Coronary artery (tissue), 2 donors: ENCODE data around the gene PHACTR1.

Source experiments
- DNase-seq: peaks from one replicate; pipeline ENCODE4 v3.0.0-alpha.2; 2017; ENCODE audit warnings: low spot score
- H3K27ac ChIP-seq, 2 donors: fragments of 200-600 bp; sonication (generic); one replicate each; pipeline ENCODE4 v1.5.1; 2016 to 2019
- H3K4me3 ChIP-seq: fragments of 200-600 bp; sonication (generic); 2 replicates; pipeline ENCODE4 v1.5.1; 2016; ENCODE audit warnings: mild to moderate bottlenecking, moderate library complexity
- TF ChIP-seq, protein P1 (sequence below): fragments of 200-600 bp; sonication (generic); IDR thresholded peaks from one replicate; pipeline ENCODE4 v1.5.1; 2019; ENCODE audit warnings: antibody characterized with exemption

The PHACTR1 gene

DNA sequence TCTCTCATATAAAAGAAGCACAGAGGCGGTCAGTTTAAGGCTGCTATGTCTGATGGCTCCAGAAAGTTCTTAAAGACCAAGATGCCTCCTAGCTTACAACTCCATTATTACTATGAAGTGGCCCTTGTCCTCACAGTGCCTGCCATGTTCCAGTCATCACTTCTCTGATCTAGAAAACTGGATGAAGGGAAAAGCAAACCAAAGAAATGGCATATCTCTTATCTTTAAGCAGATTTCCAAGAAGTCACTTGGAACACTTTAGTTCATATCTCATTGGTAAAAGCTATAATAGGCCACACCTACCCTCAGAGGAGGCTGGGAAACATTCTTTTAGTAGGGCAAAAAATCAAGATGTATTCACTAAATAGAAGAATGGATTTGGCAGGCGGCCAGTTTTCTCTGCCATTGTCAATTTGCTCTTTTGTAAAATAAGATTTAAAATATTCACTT, 322.2 kb downstream of the PHACTR1 start:
- Histone ChIP-seq H3K4me3 (no peak overlapping the region), H3K27ac (peak overlapping the region in 1 of 2 donors; percentile 41)
- TF ChIP-seq, protein P1, sequence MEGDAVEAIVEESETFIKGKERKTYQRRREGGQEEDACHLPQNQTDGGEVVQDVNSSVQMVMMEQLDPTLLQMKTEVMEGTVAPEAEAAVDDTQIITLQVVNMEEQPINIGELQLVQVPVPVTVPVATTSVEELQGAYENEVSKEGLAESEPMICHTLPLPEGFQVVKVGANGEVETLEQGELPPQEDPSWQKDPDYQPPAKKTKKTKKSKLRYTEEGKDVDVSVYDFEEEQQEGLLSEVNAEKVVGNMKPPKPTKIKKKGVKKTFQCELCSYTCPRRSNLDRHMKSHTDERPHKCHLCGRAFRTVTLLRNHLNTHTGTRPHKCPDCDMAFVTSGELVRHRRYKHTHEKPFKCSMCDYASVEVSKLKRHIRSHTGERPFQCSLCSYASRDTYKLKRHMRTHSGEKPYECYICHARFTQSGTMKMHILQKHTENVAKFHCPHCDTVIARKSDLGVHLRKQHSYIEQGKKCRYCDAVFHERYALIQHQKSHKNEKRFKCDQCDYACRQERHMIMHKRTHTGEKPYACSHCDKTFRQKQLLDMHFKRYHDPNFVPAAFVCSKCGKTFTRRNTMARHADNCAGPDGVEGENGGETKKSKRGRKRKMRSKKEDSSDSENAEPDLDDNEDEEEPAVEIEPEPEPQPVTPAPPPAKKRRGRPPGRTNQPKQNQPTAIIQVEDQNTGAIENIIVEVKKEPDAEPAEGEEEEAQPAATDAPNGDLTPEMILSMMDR, result no peak
- no peak for DNase-seq

- DNase-seq, result no peak
- H3K4me3 ChIP-seq, result no peak overlapping the region
- H3K27ac ChIP-seq, result no peak overlapping the region
- TF ChIP-seq, protein P1, result no peak
These were observed 327.8 kb downstream of the PHACTR1 start for GRCh38 chr6:13044390-13044789.

- TF ChIP-seq, protein P1, result no peak
- Histone ChIP-seq H3K27ac (no peak overlapping the region), H3K4me3 (no peak overlapping the region)
- no peak for DNase-seq
These were observed 328.3 kb downstream of the PHACTR1 start for GRCh38 chr6:13044896-13045295.

DNA sequence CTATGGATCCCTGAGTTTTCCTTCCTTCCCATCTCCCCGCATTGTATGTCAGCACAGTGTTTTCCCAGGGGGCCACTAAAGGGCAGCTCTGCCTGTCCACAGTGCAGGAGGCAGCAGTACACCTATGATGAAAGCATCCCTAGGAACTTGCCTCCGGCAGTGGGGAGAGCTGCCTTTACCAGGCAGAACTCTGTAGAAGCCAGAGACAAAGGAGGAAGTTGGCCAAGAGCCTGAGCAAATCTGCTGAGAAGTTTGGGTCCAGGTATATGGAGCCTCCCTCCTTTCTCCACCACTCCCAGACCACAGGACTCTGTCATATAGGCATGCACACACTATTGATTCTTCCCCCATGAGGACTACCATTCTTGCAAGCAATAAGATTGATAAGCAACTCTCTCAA, 329.1 kb downstream of the PHACTR1 start:
- TF ChIP-seq, protein P1, result no peak
- Histone ChIP-seq H3K4me3 (no peak overlapping the region), H3K27ac (no peak overlapping the region)
- no peak for DNase-seq

GRCh38 chr6:13046084-13046483, 329.5 kb downstream of the PHACTR1 start:
- Histone ChIP-seq H3K4me3 (no peak overlapping the region), H3K27ac (no peak overlapping the region)
- TF ChIP-seq, protein P1, result no peak
- DNase-seq, result no peak

DNA sequence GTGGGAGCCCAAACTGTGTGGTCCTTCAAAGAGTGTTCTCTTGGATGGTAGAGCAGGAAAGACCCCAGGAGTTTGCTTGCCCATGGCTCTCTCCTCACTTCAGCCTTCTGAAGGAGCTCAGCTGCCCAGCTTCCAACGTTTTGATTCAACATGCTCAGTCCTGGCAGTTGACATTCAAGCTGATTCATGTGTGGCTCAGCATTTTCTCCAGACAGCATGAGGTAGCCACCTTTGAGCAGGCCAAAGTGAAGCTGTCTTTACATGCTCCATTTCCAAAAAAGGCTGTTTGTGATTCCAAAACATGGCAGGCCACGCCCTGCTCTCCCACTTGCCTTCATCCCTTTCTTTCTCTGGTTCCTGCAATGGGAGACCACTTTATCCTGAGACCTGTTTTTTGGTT, 331.5 kb downstream of the PHACTR1 start:
- TF ChIP-seq, protein P1, result no peak
- H3K4me3 ChIP-seq, result no peak overlapping the region
- H3K27ac ChIP-seq, result no peak overlapping the region
- DNase-seq, result no peak

DNA sequence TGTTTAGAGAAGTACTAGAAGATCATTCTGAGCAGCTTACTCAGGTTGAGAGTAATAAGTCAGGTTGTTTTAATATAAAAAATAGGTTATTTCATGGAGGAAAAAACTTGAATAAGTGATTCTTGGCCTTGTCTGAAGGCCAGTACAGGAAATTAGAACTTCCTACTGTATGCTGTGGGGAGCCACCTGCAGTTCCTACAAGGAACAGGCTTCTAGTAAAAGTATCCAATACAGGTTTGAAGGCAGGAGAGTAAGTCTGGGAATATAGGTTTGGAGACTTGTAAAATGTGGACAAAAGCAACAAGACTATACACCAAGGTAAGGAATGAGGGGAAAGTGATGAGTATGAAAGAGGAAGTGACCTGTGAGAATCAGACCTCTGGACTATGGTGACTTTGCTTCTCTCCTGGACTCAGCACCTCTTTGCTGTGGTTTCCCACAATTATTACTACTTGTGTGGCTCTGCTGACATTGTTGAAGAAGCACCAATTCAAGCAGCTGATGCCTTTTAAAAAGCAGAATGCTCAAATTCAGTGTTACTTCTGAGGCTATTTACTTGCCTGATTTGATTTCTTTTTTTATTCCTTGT, 333.2 kb downstream of the PHACTR1 start:
- DNase-seq, result no peak
- no peak overlapping the region for H3K27ac ChIP-seq
- TF ChIP-seq, protein P1, result no peak
- no peak overlapping the region for H3K4me3 ChIP-seq
